ENCODE measurements around the gene DHRS2. TPM values are rescaled to one million over a fixed set of nuclear protein-coding genes. Genes with fewer than 3 reads are reported as not detected.
"Not testable (repeated sequence)": the region's sequence is repeated elsewhere in the genome, so short reads cannot be mapped to it uniquely, and the experiment has no call there.

Gene DHRS2
- total RNA-seq, 1 donor from 2014 or later = not detected

DNA sequence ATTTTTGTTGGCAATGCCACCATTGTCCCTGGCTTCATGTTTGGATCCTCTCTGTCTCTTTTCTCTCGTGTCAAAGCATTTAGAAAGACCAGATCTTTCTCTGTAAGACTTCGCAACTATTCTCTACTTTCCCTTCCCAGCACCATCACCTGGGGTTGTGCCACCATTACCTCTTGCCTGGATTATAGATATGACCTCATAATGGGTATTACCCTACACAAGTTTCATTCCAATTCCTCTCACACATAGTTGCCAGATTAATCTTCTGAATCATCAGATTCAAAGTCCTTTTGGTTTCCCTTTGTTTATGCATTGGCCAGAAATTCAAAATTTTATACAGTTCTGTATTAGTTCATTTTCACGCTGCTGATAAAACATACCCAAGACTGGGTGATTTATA, 27.2 kb upstream of the DHRS2 start:
- DNase-seq (ENCODE audit: extremely low spot score, unreplicated experiment) = no peak
- no peaks in the 10 kb centered on the region for H3K36me3 Mint-ChIP-seq (ENCODE audit: unreplicated experiment)
- TF ChIP-seq, protein P1, sequence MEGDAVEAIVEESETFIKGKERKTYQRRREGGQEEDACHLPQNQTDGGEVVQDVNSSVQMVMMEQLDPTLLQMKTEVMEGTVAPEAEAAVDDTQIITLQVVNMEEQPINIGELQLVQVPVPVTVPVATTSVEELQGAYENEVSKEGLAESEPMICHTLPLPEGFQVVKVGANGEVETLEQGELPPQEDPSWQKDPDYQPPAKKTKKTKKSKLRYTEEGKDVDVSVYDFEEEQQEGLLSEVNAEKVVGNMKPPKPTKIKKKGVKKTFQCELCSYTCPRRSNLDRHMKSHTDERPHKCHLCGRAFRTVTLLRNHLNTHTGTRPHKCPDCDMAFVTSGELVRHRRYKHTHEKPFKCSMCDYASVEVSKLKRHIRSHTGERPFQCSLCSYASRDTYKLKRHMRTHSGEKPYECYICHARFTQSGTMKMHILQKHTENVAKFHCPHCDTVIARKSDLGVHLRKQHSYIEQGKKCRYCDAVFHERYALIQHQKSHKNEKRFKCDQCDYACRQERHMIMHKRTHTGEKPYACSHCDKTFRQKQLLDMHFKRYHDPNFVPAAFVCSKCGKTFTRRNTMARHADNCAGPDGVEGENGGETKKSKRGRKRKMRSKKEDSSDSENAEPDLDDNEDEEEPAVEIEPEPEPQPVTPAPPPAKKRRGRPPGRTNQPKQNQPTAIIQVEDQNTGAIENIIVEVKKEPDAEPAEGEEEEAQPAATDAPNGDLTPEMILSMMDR (IDR thresholded peaks at IDR 0.05) = no peak
- no peak overlapping the region for H3K4me3 Mint-ChIP-seq (ENCODE audit: unreplicated experiment)
- H3K27me3 Mint-ChIP-seq (ENCODE audit: unreplicated experiment) = peaks cover 21% of the 10 kb centered on the region
- no peaks in the 10 kb centered on the region for H3K4me1 Mint-ChIP-seq (ENCODE audit: unreplicated experiment)
- no peak overlapping the region for H3K27ac Mint-ChIP-seq (ENCODE audit: unreplicated experiment)
- H3K9me3 Mint-ChIP-seq (ENCODE audit: unreplicated experiment) = no peaks in the 10 kb centered on the region

DNA sequence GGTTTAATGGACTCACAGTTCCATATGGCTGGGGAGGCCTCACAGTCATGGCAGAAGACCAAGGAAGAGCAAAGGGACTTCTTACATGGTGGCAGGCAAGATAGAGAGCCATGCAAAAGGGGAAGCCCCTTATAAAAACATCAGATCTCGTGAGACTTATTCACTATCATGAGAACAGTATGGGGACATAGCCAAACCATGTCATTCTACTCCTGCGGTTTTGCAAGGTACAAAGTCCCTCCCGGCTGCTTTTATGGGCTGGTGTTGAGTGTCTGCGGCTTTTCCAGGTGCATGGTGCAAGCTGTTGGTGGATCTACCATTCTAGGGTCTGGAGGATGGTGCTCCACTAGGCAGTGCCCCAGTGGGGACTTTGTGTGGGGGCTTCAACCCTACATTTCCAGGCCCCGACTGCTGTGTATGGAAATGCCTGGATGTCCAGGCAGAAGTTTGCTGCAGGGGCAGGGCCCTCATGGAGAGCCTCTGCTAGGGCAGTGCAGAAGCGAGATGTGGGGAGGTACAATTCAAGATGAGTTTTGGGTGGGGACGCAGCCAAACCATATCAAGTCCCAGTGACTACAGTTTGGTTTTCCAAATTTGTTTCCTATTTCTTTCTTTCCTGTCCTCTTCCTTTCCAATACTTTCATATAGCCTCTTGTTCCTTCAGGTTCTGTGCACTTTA, 26.6 kb upstream of the DHRS2 start:
- H3K4me3 Mint-ChIP-seq (ENCODE audit: unreplicated experiment); H3K9me3 Mint-ChIP-seq (ENCODE audit: unreplicated experiment); H3K36me3 Mint-ChIP-seq (ENCODE audit: unreplicated experiment); H3K27ac Mint-ChIP-seq (ENCODE audit: unreplicated experiment); H3K4me1 Mint-ChIP-seq (ENCODE audit: unreplicated experiment): not testable (repeated sequence)
- peaks cover 24% of the 10 kb centered on the region for H3K27me3 Mint-ChIP-seq (ENCODE audit: unreplicated experiment)
- peak; percentile 56 for DNase-seq (ENCODE audit: extremely low spot score, unreplicated experiment)

DNA sequence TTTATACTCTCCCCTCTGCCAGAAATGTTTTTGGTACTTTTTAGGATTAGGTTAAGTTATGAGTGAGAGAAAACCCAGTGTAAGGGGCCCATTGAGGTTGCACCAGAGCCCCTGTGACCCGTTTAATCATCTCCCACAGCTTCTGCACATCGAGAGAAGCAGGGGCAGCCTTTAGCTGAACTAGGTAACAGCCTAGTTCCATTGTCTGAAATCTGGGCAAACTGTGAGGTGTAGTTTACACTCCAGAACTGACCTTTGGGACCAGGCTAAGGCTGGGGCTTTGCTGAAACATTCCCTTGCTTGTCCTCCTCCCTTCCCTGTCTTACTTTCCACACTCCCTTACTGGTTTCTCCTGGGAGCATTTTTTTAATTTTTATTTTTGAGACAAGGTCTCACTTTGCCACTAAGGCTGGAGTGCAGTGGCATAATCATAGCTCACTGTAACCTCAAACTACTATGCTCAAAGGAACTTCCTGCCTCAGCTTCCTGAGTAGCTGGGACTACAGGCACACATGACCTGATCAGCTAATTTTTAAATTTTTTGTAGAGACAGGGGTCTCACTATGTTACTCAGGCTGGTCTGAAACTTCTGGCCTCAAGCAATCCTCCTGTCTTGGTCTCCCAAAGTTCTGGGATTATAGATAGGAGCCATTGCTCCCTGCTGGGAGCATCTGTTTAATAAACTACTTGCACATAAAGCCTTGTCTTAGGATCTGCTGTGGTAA, 25.9 kb upstream of the DHRS2 start:
- no peaks in the 10 kb centered on the region for H3K9me3 Mint-ChIP-seq (ENCODE audit: unreplicated experiment)
- H3K27me3 Mint-ChIP-seq (ENCODE audit: unreplicated experiment) = peaks cover 27% of the 10 kb centered on the region
- no peak overlapping the region for H3K4me3 Mint-ChIP-seq (ENCODE audit: unreplicated experiment)
- peak; percentile 19 for DNase-seq (ENCODE audit: extremely low spot score, unreplicated experiment)
- TF ChIP-seq, protein P1 (IDR thresholded peaks at IDR 0.05) = no peak
- H3K4me1 Mint-ChIP-seq (ENCODE audit: unreplicated experiment) = no peaks in the 10 kb centered on the region
- H3K27ac Mint-ChIP-seq (ENCODE audit: unreplicated experiment) = no peak overlapping the region
- no peaks in the 10 kb centered on the region for H3K36me3 Mint-ChIP-seq (ENCODE audit: unreplicated experiment)

DNA sequence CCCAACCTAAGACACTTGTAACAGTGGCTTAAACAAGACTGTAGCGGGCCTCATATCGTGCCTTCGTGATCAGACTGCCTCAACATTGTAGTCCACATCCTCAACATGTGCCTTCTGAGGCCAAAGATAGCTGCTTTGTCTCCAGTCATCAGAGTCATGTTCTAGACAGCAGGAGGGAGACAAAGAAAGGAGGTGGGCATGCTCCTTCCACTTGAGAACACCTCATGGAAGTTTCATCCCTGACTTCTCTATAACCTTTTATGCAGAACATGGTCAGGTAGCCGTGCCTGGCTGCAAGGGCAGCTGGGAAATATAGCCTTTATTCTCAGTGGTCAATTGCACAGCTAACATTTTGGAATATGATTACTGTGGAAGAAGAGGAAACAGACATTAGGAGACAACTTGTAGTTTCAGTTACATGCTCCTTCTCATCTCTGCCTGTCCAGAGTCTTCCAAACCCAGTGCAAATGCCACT, 25.3 kb upstream of the DHRS2 start:
- TF ChIP-seq, protein P1 (IDR thresholded peaks at IDR 0.05) = no peak
- no peak overlapping the region for H3K4me3 Mint-ChIP-seq (ENCODE audit: unreplicated experiment)
- no peak overlapping the region for H3K27ac Mint-ChIP-seq (ENCODE audit: unreplicated experiment)
- H3K27me3 Mint-ChIP-seq (ENCODE audit: unreplicated experiment) = peaks cover 27% of the 10 kb centered on the region
- peak; percentile 34 for DNase-seq (ENCODE audit: extremely low spot score, unreplicated experiment)
- H3K36me3 Mint-ChIP-seq (ENCODE audit: unreplicated experiment) = no peaks in the 10 kb centered on the region
- no peaks in the 10 kb centered on the region for H3K9me3 Mint-ChIP-seq (ENCODE audit: unreplicated experiment)
- H3K4me1 Mint-ChIP-seq (ENCODE audit: unreplicated experiment) = no peaks in the 10 kb centered on the region

DNA sequence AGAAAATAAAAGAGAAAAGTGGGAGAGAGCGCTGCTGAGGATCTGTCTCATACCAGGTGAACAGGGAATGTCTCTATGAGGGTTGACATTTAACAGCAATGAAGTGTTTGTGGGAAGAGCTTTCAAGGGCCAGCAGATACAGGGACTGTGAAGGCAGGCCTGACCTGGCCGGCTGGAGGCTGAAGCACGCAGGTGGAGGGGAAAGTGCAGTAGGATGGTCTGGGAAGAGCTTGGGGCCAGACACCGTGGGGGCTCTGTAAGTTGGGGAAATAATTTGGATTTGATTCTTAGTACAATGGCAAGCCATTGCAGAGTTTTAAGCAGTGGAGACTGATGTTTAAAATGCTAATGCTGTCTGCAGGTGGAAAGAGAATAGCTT, 23.8 kb upstream of the DHRS2 start:
- no peak overlapping the region for H3K27ac Mint-ChIP-seq (ENCODE audit: unreplicated experiment)
- H3K4me3 Mint-ChIP-seq (ENCODE audit: unreplicated experiment) = no peak overlapping the region
- no peaks in the 10 kb centered on the region for H3K36me3 Mint-ChIP-seq (ENCODE audit: unreplicated experiment)
- TF ChIP-seq, protein P1 (IDR thresholded peaks at IDR 0.05) = no peak
- H3K9me3 Mint-ChIP-seq (ENCODE audit: unreplicated experiment) = no peaks in the 10 kb centered on the region
- H3K27me3 Mint-ChIP-seq (ENCODE audit: unreplicated experiment) = peaks cover 25% of the 10 kb centered on the region
- no peaks in the 10 kb centered on the region for H3K4me1 Mint-ChIP-seq (ENCODE audit: unreplicated experiment)
- DNase-seq (ENCODE audit: extremely low spot score, unreplicated experiment) = peak; percentile 62
